Measurements from ENCODE around the gene SSH2. TPM values are rescaled to one million over a fixed set of nuclear protein-coding genes. Genes with fewer than 3 reads are reported as not detected.
A peak's percentile ranks its signal among the peaks of the same experiment; 100 is the strongest.

SSH2 gene
- total RNA-seq, 6 donors from 2014 or later = 55.4 to 82.9 (median 67.8) TPM

- no peak for DNase-seq
- Histone ChIP-seq H3K4me1 (peaks cover 47 to 62% (median 56%) of the 10 kb centered on the region in 4 donors), H3K4me3 (peak overlapping the region; percentile 35 to 95 (median 62)), H3K36me3 (peaks cover 0 to 31% (median 17%) of the 10 kb centered on the region in 4 donors), H3K27ac (peak overlapping the region; percentile 84 to 92 (median 89)), H3K9me3 (no peaks in the 10 kb centered on the region), H3K27me3 (no peaks in the 10 kb centered on the region)
- ATAC-seq (ENCODE audit: low FRiP score in 2 of 2) = no peak
- 46 to 94% methylated on average over 2 to 8 of the region's 8 CpGs for WGBS, 2 donors
- TF ChIP-seq CTCF (IDR thresholded peaks at IDR 0.05) (peak in 3 of 6 experiments; percentile 20 to 35 (median 27)), EP300 (IDR thresholded peaks at IDR 0.05) (peak in 2 of 4 donors; percentile 90 to 91), POLR2A (IDR thresholded peaks at IDR 0.05) (peak in 3 of 4 donors; percentile 28 to 51 (median 43)), POLR2AphosphoS5 (IDR thresholded peaks at IDR 0.05) (peak; percentile 79 to 87)
These were observed 344.8 kb downstream of the SSH2 start for GRCh38 chr17:29585080-29585751.

- no peak for DNase-seq
- no peaks in the 10 kb centered on the region for H3K9me3 ChIP-seq
- peak in 1 of 4 donors; percentile 59 for TF ChIP-seq EP300 (IDR thresholded peaks at IDR 0.05)
- TF ChIP-seq POLR2A (IDR thresholded peaks at IDR 0.05) = peak in 1 of 4 donors; percentile 9
- no peak for TF ChIP-seq CTCF (IDR thresholded peaks at IDR 0.05)
- peak in 1 of 2 donors; percentile 64 for TF ChIP-seq POLR2AphosphoS5 (IDR thresholded peaks at IDR 0.05)
- peaks cover 40 to 60% (median 51%) of the 10 kb centered on the region in 4 donors for H3K4me1 ChIP-seq
- peaks cover 0 to 36% (median 20%) of the 10 kb centered on the region in 4 donors for H3K36me3 ChIP-seq
- WGBS, 2 donors = 45 to 63% methylated on average over 5 to 9 of the region's 12 CpGs
- H3K4me3 ChIP-seq = peak overlapping the region in 3 of 4 donors; percentile 43 to 95 (median 81)
- no peak for ATAC-seq (ENCODE audit: low FRiP score in 2 of 2)
- H3K27me3 ChIP-seq = no peaks in the 10 kb centered on the region
- peak overlapping the region; percentile 84 to 92 (median 89) for H3K27ac ChIP-seq
These were observed 345.5 kb downstream of the SSH2 start for GRCh38 chr17:29584452-29585079.

- Histone ChIP-seq H3K4me1 (peaks cover 36 to 57% (median 50%) of the 10 kb centered on the region in 4 donors), H3K27ac (peak overlapping the region; percentile 84 to 92 (median 89)), H3K9me3 (no peaks in the 10 kb centered on the region), H3K27me3 (no peaks in the 10 kb centered on the region), H3K36me3 (peaks cover 0 to 46% (median 20%) of the 10 kb centered on the region in 4 donors), H3K4me3 (no peak overlapping the region)
- ATAC-seq (ENCODE audit: low FRiP score in 2 of 2) (no peak), DNase-seq (no peak)
- TF ChIP-seq EP300 (IDR thresholded peaks at IDR 0.05) (no peak), POLR2AphosphoS5 (IDR thresholded peaks at IDR 0.05) (no peak), POLR2A (IDR thresholded peaks at IDR 0.05) (no peak), CTCF (IDR thresholded peaks at IDR 0.05) (no peak)
- WGBS, 2 donors = 82 to 91% methylated on average over 11 to 16 of the region's 16 CpGs
These were observed 346.4 kb downstream of the SSH2 start for GRCh38 chr17:29583324-29584248.

- H3K9me3 ChIP-seq = no peaks in the 10 kb centered on the region
- TF ChIP-seq POLR2AphosphoS5 (IDR thresholded peaks at IDR 0.05) (no peak), CTCF (IDR thresholded peaks at IDR 0.05) (no peak), EP300 (IDR thresholded peaks at IDR 0.05) (no peak), POLR2A (IDR thresholded peaks at IDR 0.05) (no peak)
- whole genome bisulfite sequencing, 2 donors = 85 to 92% methylated on average over 8 to 13 of the region's 13 CpGs
- no peaks in the 10 kb centered on the region for H3K27me3 ChIP-seq
- ATAC-seq (ENCODE audit: low FRiP score in 2 of 2) = no peak
- DNase-seq = no peak
- H3K27ac ChIP-seq = peak overlapping the region in 1 of 4 donors; percentile 35
- no peak overlapping the region for H3K4me3 ChIP-seq
- peaks cover 0 to 54% (median 27%) of the 10 kb centered on the region in 4 donors for H3K36me3 ChIP-seq
- H3K4me1 ChIP-seq = peaks cover 29 to 49% (median 42%) of the 10 kb centered on the region in 4 donors
These were observed 347.3 kb downstream of the SSH2 start for GRCh38 chr17:29582772-29583171.
